Retinal pigment epithelial cell (primary cell): ENCODE data around the gene ORM2.

Source experiments
- DNase-seq: peaks from one replicate; pipeline ENCODE4 v3.0.0-alpha.2; 2010; ENCODE audit warnings: low read depth
- H3K4me3 ChIP-seq: 2 replicates; pipeline ENCODE4 v1.5.1; 2011; ENCODE audit warnings: mild to moderate bottlenecking, low read length, control low read depth, moderate library complexity
- TF ChIP-seq, protein P1 (sequence below): conservative IDR thresholded peaks from 2 replicates; pipeline ENCODE4 v1.5.1; 2011; ENCODE audit warnings: low read depth, low read length, control low read depth, inconsistent platforms

The ORM2 gene

DNA sequence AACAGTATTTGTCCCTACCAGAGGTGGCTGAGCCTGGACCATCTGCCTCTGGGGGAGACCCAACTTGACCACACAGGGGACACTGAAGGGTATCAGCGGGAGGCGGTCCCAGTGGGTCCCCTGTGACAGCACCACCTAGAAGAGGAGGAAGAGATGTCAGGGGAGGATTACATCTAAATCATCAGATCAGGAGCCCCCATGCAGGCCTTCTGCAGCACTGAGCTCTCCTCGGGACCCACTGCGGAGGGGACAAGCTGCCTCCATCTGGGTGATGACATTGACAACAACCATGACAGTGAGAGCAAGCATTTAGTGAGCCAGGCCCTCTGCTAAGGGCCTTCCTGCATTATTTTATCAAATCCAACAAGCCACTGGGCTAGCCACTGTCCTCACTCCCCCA is 12.3 kb downstream of the ORM2 start:
- no peak for DNase-seq
- TF ChIP-seq, protein P1, sequence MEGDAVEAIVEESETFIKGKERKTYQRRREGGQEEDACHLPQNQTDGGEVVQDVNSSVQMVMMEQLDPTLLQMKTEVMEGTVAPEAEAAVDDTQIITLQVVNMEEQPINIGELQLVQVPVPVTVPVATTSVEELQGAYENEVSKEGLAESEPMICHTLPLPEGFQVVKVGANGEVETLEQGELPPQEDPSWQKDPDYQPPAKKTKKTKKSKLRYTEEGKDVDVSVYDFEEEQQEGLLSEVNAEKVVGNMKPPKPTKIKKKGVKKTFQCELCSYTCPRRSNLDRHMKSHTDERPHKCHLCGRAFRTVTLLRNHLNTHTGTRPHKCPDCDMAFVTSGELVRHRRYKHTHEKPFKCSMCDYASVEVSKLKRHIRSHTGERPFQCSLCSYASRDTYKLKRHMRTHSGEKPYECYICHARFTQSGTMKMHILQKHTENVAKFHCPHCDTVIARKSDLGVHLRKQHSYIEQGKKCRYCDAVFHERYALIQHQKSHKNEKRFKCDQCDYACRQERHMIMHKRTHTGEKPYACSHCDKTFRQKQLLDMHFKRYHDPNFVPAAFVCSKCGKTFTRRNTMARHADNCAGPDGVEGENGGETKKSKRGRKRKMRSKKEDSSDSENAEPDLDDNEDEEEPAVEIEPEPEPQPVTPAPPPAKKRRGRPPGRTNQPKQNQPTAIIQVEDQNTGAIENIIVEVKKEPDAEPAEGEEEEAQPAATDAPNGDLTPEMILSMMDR, result no peak
- H3K4me3 ChIP-seq, result no peak overlapping the region

DNA sequence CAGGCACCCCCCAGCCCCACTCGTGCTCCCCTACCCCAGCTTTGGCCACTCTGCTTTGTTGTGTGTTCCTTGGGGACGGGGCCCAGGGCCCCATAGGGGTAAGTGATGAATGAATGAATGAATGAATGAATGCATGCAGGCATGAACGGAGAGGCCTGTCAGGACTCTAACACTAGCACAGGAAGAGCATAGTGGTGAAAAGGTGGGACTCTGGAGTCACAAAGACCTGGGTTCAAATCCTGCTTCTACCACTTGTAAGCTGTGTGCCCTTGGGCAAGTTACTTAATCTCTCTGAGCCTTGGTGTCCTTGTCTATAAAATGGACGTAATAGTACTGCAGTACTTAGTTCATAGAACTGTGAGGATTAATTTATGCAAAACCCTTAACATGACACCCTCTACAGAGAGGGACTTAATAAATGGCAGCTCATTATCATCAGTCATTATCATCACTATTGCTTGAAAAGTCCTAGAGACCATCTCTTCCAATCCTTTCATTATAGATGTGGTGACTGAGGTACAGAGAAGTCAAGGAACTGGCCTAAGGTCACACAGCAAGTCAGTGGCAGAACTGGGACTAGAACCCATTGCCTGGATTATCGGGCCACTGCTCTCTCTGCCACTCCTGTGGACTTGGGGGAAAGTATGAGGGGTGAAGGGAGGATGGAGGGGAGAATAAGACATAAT is 13.2 kb downstream of the ORM2 start:
- TF ChIP-seq, protein P1, result no peak
- no peak for DNase-seq
- H3K4me3 ChIP-seq, result no peak overlapping the region

GRCh38 chr9:114343471-114344187 is 14.0 kb downstream of the ORM2 start:
- no peak for DNase-seq
- H3K4me3 ChIP-seq, result no peak overlapping the region
- TF ChIP-seq, protein P1, result no peak

- DNase-seq, result no peak
- TF ChIP-seq, protein P1, result no peak
- no peak overlapping the region for H3K4me3 ChIP-seq
Measured at GRCh38 chr9:114344188-114344566, 14.5 kb downstream of the ORM2 start.

DNA sequence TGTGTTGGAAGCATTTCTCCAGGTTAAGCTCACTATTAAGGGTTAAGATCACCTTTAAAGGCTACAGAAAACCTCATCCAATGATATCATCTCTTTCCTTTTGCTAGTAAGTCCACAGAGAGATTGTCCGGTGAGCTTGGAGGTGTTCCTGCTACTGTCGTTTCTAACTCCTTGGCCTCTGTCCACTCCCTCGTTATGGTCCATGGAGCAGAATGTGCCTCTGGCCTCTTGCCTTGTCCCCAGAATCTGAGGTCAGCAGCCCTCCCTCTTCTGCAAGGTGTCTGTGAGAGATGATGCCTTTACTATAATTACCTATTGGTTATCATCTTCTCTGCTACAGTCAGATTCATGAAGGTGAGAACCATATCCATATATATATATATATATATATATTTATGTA is 15.0 kb downstream of the ORM2 start:
- DNase-seq, result no peak
- no peak overlapping the region for H3K4me3 ChIP-seq
- TF ChIP-seq, protein P1, result no peak

GRCh38 chr9:114345493-114346065 is 15.9 kb downstream of the ORM2 start:
- H3K4me3 ChIP-seq, result no peak overlapping the region
- no peak for DNase-seq
- TF ChIP-seq, protein P1, result no peak
